GM12872 (cell line): ENCODE measurements around the gene SMG7.

Source experiments
- TF ChIP-seq, protein P1 (sequence below): IDR thresholded peaks from 3 replicates; pipeline ENCODE4 v1.5.1; 2011; ENCODE audit warnings: low read depth, mild to moderate bottlenecking, low read length, moderate library complexity; ENCODE audit not compliant: insufficient read depth

Gene SMG7

DNA sequence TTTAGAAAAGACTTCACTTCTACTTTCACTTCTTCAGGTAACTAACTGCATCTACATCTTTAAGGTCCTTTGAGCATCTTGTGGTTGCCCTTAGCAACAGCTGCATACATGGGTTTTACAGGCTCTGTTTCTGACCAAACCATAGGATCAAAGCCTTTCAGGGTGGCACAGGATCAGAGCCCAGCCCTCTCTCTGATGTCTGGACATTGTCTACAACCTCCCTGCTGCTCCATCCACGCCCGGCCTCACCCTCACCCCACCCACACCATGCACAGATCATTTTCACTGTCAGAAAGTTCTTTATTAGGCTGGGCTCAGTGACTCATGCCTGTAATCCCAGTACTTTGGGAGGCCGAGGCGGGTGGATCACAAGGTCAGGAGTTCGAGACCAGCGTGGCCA lies 112.7 kb downstream of the SMG7 start:
- TF ChIP-seq, protein P1, sequence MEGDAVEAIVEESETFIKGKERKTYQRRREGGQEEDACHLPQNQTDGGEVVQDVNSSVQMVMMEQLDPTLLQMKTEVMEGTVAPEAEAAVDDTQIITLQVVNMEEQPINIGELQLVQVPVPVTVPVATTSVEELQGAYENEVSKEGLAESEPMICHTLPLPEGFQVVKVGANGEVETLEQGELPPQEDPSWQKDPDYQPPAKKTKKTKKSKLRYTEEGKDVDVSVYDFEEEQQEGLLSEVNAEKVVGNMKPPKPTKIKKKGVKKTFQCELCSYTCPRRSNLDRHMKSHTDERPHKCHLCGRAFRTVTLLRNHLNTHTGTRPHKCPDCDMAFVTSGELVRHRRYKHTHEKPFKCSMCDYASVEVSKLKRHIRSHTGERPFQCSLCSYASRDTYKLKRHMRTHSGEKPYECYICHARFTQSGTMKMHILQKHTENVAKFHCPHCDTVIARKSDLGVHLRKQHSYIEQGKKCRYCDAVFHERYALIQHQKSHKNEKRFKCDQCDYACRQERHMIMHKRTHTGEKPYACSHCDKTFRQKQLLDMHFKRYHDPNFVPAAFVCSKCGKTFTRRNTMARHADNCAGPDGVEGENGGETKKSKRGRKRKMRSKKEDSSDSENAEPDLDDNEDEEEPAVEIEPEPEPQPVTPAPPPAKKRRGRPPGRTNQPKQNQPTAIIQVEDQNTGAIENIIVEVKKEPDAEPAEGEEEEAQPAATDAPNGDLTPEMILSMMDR, result no peak

DNA sequence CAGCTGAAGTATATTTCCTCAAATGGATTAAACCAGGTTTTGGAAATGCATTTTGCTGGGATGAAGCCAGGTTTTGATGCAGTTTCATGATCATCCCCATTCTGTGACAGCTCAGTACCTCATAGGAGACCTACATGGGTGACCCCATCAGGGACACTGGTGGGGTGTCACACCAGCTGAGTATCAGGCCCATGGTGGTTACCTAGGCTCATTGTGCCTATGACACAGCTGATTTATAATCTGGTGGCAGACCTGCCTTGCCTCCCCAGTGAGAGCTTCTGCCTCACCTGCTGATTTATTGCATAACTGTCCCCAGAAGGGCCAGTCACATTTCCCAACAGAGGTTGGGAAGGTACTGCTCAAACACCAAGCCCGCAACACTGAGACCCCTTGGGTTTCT lies 114.2 kb downstream of the SMG7 start:
- TF ChIP-seq, protein P1, result no peak

DNA sequence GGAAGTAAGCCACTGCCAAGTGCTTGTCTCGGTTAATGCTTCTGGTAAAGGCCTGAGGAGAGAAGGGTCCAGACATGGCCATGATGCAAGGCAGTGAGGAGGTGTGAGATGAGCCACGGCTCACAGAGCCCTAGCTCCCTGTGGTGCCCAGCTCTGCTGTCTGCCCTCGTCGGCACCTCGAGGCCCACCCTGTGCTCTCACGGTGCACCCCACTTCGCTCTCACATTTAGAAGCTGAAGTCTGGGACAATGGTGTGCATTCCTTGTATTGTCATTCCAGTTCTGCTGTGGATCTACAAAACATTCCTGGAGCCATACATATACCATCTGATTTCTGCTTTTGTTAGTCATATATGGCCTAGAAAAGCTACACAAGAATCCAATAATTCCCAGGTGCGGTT lies 114.6 kb downstream of the SMG7 start:
- TF ChIP-seq, protein P1, result no peak

DNA sequence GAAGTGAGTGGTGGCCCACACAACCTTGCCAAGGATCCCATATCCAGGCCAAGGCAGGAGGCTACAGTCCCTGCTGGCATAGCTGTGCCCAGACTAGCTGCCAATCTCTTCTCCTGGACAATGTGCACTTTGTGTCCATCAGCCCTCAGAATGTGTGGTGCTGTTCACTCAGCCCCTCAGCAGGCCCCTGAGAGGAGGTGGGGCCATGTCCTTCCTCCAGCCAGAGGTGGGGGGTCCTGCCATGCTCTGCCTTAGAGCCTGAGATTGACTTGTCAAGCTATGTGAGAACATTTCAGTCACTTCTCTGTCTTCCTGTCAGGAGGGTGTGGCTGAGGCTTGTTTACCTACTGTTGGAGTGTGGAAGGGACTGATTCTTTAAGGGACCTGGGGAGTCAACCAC lies 116.5 kb downstream of the SMG7 start:
- TF ChIP-seq, protein P1, result no peak

DNA sequence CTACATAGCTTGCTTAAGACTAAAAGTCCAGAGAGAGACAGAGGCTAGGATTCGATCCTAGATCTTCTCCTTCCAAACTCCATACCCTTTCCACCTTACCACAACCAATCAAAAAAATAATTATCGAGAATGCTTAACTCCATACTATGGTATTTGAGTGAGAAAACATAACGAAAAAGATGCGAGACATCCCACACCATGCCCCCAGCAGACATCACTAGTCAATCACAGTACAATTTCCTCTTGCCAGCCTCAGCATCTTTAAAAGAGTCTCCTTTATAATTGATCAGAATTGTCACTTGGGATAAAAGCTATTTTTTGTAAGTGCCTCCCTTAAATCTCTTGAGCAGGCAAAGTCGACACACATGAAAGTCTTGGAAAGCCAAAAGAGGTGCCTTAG lies 117.1 kb downstream of the SMG7 start:
- TF ChIP-seq, protein P1, result no peak

DNA sequence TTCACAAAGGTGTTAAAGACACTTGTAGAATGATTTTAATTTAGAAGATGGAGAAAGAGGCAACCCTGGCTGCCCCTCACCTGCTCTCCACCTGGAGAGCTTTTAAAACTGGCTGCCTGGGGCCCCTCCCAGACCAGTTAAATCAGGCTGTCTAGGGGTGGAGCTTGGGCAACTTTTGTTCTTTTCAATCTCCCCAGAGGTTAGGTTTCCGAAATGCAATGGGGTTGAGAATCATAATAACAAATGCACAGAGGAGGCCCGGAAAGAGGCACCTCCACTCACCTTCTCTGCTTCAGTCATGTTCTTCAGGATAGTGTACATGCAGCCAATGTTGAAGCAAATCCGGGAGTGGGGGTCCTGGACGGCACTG lies 117.6 kb downstream of the SMG7 start:
- TF ChIP-seq, protein P1, result no peak

DNA sequence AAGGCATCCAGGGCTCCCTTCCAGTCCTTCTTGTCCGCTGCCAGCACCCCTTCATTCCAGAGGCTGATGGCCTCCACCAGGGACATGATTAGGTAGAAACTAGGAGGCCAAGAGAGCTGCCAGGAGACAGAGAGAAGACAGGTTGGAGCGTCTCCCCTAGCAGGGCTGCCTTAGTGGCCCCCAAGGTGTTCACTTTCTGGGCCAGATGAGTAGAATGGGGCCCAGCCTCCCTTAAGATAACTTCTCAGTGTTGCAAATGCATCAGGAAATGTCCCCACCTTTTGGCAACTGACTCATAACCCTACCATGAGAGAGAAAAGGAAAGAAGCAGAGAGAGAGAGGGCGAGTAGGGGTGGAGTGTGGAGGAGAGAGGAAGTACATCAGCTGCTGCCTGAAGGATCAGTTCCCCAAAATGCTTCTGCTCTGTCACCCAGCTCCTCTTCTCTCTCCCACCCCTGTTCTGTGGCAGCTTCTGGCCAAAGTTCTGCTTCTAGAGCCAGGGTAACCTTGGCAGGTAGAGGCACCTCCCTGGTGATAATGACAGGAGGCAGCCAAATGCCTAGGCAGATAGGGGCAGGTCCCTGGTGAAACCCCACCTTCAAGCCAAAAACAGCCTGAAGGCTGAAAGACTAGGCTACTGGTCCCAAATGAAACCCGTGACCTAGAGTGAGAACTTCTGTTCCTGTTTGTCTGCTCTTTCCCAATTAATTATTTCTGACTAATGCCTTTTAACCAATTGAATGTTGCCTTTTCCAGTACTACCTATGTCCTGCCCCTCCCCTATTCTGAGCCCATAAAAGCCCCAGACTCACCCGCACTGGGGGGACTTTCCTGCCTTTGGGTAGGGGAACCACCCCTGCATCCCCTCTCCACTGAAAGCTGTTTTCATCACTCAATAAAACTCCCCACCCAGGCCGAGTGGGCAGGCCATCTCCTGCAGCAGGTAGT lies 118.2 kb downstream of the SMG7 start, which contains the start of gene NCF2:
NCF2 (minus strand) TSS at position 216 of the 948 bp plus-strand sequence; CDS start at position 86, 130 bp downstream.
- TF ChIP-seq, protein P1, result no peak
